Hematopoietic multipotent progenitor cell treated with erythropoietin and hydrocortisone succinate and interleukin-3 and kit ligand, for 17 days (in vitro differentiated cells): Measurements from ENCODE around the gene OTOGL.

ENCODE experiments used
- DNase-seq: peaks from one replicate; pipeline ENCODE4 v3.0.0-alpha.2; 2015; ENCODE audit warnings: low spot score

Gene OTOGL

DNA sequence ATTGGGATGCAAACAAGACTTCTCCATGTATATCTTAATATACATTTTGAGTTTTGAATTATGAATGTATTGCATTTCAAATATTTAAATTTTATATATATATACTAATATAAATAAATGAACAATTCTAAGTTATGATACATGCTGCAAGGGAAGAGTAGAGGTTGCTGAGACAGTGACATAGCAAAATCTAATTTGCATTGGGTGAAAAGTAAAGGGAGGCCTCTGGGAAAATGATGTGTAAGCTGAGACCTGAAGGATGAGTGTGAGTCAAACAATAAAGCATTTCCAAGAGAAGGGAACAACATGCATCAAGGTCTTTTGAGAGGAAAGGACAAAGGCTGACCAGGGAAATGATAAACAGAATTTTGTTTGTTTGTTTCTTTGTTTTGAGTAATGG is 281.8 kb downstream of the OTOGL start:
- DNase-seq, result no peak

DNA sequence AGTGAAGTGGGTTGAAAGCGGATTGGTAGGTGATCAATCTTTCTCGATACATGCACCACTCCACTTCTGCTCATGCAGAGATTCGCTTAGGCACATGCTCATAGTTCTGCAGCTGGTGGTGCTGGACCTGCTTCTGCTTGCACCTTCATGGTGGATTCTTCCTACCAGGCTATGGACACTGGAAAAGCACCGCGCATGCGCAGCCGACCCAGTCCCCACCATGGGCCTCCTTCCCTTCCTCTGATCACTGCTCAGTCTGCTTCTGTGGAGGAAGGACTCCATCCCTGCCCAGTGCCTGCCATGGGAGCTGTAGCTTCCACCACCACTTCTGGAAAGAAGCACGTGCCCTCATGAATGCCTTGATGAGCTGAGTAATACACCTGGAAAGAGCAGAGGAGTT is 282.9 kb downstream of the OTOGL start:
- no peak for DNase-seq

DNA sequence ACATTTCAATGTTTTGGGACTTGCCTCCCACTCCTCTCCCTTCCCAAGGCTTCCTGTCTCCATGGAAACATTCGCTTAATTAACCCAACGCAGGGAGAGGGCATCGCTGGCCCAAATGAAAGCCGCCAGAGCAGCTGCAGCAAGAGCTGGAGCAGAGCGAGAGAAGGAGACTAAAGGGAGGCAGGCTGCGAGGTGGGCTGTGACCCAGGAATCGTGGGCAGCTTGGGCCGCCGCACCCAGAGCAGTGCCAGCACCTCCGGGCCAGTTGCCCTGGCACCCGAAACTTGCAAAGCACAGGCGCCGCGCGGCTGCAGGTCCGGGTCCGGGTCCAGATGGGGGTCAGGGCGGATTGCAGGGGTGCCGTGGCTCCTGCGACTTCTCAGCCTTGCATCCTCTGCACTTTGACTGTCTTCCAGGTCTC is 301.2 kb downstream of the OTOGL start:
- DNase-seq, result no peak

DNA sequence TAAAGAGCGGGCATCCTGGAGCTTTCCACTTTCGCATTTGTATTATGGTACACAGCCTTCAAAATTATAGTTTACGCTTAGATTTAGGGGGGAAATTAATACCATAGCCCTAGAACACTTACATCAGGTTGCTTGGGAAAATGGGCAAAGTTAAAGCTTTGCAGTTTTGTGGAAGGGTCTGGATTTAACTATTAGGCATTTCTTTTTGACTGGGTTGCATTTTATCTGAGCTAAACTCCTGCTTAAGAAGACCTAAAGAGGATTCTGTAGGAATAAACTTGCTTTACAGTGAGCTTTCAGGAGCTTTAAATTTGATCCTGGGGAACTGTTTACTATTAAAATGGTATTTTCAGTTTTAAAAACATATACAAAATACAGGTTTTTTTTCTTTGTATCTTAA is 301.9 kb downstream of the OTOGL start:
- DNase-seq, result no peak

DNA sequence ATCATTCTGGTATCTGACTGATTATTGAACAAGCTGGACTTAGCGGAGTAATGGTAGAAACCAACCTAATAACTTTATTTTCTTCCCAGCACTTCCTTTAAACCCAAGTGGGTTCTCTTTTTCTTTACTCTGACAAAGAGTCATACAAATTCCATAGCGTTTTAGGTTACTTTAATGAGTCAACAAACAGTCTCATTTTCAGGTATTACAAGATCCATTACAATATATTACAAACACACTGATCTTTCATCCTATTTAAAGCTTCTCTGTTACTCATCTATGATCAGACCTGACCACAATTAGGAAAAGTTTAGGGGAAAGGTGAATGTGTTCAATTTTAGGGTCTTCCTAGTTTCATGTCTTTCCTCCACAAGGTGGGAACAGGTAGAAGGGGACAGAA is 305.3 kb downstream of the OTOGL start:
- no peak for DNase-seq

DNA sequence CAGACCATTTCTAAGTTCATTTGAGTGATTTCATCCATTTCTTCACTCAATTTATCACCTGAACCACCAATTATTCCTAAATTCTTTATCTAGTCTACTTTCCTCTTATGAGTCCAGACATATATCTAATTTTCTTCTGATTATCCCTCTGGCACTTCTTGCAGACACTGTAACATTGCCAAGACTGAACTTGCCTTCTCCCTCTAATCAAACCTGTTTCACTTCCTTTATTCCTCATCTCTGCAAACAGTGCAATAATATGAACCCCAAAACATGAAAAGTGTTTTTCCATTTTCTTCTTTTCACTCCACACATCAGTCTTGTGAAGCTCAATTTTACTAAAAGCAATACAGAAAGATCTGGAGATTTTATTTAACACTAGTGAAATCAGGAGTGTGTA is 306.9 kb downstream of the OTOGL start:
- DNase-seq, result no peak

DNA sequence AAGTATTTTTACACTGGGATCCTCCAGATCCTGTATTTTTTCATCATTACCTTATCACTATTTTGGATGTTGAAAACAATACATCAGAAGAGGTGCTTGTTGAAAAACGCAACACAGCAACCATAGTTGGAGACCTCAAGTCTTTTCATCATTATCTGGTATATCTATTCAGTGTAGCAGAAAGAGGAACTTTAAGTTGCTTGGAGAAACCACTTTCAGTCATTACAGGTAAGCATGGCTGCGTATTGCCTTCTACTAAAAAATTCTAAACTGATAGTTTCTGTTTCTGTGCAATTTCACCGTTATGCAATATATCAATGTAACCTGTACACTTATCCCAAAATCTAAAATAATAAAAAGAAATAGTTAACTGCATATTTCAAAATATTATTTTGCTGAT is 312.4 kb downstream of the OTOGL start:
- no peak for DNase-seq

DNA sequence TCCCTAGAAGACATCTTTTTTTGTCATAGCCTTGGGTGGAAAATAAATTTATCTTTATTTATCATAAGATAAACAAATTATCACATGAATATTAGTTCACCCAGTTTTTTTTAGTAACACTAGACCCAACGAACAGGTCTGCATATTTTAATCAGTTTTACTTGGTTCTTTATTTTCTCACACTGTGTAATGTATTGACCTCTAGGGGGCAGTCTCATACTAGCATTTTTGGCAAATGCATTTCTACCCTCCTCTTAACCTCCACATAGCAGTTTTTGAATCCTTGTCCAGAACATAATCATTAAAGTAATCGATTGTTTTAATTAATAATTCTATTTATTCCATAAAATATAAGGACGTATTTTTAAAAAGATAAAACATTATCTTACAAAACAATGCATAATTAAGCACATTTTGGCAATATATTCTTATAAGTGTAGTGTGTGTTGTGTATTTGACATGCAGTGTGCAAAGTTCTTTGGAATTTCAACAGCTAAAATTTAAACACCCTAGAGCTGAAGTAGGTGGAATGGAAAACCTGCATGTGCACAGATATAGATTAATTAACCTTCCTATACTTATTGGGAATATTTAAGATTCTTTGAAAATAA is 313.1 kb downstream of the OTOGL start:
- peak; percentile 24 for DNase-seq

DNA sequence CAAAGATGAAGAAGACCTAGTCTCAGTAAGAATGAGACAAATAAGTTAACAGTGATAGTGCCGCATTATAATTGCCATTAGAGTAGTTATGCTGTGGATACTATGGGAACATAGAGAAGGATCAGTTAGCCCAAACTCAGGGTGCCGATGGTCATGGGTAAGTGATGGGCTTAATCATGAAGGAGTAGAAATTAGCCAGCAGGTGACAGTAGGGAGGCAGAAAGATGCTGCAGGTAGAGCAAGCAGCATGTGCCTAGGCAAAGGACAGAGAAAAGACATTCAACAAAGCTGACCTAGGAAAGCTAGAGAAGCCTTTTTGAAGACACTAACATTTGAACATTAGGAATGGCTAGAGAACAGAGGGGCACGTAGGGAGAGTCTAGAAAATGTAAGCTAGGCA is 314.1 kb downstream of the OTOGL start:
- no peak for DNase-seq

DNA sequence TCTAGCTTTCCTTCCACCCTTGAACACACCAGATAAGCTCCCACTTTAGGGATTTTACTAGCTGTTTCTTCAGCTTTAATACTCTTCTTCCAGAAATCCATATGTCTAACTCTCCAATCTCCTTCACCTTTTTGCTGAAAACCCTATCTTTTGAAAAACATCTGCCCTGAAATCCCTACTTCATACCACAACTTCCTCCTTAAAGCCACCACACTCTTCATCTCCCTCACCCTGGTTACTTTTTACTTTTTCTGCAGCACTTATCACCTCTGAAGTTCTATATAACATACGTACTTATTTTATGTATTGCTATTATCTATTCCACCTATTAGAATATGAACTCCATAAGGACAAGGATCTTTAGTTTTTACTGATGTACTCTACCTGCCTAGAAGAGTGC is 316.1 kb downstream of the OTOGL start:
- no peak for DNase-seq

DNA sequence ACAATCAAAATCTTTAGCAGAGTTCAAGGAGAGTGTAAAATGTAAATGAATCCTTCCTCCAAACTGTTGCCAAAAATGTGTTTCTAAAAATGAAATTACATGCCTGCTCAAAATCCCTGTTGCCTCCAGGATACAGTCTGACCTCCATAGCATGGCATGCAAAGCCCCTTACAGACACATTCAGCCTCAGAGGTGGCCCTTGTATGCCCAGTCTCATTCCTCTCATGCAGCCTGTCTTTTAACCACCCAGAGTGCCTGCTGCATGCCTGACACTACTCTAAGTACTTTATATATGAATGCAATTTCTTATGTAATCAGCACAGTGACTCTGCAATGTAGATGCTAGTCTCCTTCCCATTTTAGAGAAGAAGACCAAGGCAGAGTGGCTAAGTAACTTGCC is 320.3 kb downstream of the OTOGL start:
- no peak for DNase-seq

DNA sequence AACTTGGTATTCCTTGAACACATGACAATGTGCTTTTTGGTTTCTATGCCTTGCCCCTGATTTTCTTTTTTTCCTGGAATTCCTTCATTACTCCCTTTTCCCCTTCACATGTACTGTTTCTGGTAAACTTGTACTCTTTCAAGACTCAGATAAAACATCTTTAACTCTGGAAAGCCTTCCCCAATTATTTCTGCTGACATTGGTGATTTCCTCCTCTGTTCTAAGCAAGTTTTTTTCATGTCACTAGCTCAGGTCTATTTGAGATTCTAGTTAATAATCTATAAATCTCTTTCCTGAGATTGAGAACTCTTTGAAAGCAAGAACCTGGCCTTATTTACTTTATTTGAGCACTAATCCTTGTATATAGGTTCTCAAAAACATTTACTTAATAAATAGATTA is 320.7 kb downstream of the OTOGL start:
- DNase-seq, result no peak

DNA sequence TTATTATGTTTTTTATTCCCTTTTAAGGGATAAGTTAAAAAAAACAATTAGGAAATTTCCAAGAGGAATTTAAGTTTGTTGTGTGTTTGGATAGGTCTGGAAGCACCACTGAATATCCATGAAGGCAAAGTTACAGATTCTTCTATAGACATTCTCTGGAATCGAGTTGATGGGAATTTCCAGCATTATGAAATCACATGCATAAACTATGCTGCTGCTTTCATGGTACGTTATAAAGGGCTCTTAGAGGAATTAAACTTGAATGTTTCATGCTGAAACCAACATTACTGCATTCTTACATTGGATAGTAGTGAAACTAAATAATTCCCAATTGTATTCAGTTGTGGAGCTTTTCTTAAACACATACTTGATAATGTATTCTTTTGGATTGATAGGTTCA is 323.2 kb downstream of the OTOGL start:
- no peak for DNase-seq
